Measurements from ENCODE around the gene VDAC1.

The VDAC1 gene

DNA sequence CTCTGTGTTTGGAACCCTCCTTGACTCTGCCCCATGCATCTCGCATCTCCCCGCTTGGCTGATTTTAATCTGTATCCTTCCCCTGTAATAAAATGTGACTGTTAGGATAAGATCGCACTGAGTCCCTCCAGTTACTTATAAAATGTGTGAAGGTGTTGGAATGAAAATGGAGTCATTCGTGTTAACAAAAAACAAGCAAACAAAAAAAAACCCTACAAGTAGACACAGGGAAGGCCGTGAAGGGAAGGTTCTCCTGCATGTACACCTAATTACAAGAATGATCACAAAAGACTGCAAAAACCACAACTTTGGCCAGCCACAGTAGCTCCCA, 14.2 kb upstream of the VDAC1 start:
- DNase-seq = no peak
- Histone ChIP-seq H3K9me3 (no peaks in the 10 kb centered on the region), H3K27me3 (no peaks in the 10 kb centered on the region), H3K36me3 (no peaks in the 10 kb centered on the region), H3K4me3 (ENCODE audit: low read depth, low read length) (no peak overlapping the region), H3K4me1 (peaks cover 6% of the 10 kb centered on the region)
- TF ChIP-seq, protein P1, sequence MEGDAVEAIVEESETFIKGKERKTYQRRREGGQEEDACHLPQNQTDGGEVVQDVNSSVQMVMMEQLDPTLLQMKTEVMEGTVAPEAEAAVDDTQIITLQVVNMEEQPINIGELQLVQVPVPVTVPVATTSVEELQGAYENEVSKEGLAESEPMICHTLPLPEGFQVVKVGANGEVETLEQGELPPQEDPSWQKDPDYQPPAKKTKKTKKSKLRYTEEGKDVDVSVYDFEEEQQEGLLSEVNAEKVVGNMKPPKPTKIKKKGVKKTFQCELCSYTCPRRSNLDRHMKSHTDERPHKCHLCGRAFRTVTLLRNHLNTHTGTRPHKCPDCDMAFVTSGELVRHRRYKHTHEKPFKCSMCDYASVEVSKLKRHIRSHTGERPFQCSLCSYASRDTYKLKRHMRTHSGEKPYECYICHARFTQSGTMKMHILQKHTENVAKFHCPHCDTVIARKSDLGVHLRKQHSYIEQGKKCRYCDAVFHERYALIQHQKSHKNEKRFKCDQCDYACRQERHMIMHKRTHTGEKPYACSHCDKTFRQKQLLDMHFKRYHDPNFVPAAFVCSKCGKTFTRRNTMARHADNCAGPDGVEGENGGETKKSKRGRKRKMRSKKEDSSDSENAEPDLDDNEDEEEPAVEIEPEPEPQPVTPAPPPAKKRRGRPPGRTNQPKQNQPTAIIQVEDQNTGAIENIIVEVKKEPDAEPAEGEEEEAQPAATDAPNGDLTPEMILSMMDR (IDR thresholded peaks at IDR 0.05; ENCODE audit: low read depth, low read length) = no peak

DNA sequence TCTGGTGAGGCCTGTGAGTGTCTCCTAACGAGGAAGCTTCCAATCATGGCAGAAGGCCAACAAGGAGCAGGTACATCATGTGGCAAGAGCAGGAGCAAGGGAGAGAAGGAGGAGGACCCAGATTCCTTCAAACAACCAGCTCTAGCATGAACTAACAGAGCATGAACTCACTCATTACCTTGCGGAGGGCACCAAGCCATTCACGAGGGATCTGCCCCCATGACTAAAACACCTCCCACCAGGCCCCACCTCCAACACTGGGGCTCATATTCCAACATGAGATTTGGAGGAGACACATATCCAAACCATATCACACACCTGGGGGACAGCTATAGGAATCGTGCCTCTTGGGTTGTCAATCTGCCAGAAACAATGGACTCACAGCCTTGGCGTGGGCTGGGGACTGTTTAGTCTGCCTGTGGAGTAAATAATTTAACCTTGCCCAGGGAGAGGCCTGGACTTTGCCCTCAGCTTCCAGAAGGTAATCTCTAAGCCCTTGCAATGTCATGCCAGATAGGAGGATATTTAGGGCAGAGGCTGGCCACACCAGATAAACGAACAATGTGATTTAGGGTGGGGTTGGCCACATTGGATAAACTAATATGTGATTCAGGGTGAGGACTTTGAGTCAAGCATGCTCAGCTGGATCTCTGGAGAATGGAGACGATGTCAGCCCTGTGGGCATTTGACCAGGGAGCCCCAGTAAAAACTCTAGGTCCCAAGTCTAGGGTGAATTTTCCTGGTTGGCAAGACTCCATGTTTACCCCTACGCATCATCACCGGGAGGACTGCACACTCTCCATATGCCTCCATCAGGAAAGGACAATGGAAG, 13.6 kb upstream of the VDAC1 start:
- H3K4me1 ChIP-seq = peaks cover 6% of the 10 kb centered on the region
- TF ChIP-seq, protein P1 (IDR thresholded peaks at IDR 0.05; ENCODE audit: low read depth, low read length) = no peak
- H3K9me3 ChIP-seq = no peaks in the 10 kb centered on the region
- DNase-seq = no peak
- no peak overlapping the region for H3K4me3 ChIP-seq (ENCODE audit: low read depth, low read length)
- no peaks in the 10 kb centered on the region for H3K27me3 ChIP-seq
- H3K36me3 ChIP-seq = no peaks in the 10 kb centered on the region

DNA sequence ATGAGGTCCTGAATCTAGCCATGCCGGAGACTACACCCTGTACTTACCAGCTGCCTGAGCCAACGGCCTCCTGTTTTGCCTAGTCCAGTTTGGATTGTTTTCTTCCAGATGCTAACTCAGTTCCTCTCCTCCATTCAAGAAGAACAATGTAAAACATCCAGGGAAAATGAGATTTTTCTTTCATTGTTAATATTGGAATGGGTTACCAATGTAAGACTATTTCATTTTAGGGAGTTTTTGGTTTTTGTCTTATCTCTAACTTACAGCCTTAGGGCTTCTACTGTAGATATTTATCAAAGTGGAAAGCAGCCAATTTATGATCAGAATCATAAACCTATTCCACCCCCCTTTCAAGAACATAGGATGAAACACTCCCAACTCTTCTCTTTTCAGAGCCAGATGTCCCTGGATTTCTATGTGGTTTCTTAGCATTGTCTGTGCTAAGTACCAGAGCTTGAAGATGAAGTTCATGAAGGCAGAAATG, 3.5 kb upstream of the VDAC1 start:
- H3K9me3 ChIP-seq = no peaks in the 10 kb centered on the region
- peaks cover 7% of the 10 kb centered on the region for H3K36me3 ChIP-seq
- H3K4me3 ChIP-seq (ENCODE audit: low read depth, low read length) = peak overlapping the region; percentile 33; the same call in 1 of the 2 replicates
- peaks cover 17% of the 10 kb centered on the region for H3K4me1 ChIP-seq
- TF ChIP-seq, protein P1 (IDR thresholded peaks at IDR 0.05; ENCODE audit: low read depth, low read length) = no peak
- DNase-seq = no peak
- no peaks in the 10 kb centered on the region for H3K27me3 ChIP-seq

DNA sequence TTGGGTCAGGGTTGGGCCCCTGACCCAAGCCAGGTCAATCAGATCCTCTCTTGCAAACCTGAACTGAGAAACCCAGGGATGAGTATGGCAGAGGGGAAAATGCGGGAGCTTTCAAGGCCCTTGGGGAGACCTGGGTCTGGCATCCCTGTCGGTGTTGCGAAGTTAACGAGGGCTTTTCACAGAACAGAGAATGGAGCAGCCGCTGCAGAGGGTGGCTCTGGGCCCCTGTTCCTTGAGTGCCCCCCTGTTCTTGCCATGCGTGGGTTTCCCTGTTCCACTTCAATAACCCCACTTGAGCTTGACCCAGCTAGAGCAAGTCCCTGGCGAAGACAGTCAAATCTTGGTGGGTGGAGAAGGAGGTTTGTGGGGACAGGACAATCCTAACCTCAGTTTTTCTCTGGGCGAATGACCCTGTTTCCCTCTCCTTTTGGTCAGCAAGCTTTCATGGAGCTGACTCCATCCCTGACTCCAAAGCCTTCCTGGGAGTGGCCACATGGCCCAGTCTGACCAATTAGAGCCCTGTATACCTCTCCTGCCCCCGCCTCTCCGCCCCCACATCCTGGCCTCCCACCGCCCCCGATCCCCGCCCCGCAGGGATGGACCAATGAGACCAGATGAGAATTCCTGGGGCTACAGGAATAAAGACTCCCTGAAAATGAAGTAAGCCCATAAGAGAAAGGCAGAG, 2.9 kb upstream of the VDAC1 start:
- H3K9me3 ChIP-seq = no peaks in the 10 kb centered on the region
- H3K4me3 ChIP-seq (ENCODE audit: low read depth, low read length) = peak overlapping the region; percentile 33; the same call in 1 of the 2 replicates
- H3K27me3 ChIP-seq = no peaks in the 10 kb centered on the region
- DNase-seq = peak; percentile 85
- TF ChIP-seq, protein P1 (IDR thresholded peaks at IDR 0.05; ENCODE audit: low read depth, low read length) = no peak
- H3K36me3 ChIP-seq = peaks cover 7% of the 10 kb centered on the region
- peaks cover 17% of the 10 kb centered on the region for H3K4me1 ChIP-seq

DNA sequence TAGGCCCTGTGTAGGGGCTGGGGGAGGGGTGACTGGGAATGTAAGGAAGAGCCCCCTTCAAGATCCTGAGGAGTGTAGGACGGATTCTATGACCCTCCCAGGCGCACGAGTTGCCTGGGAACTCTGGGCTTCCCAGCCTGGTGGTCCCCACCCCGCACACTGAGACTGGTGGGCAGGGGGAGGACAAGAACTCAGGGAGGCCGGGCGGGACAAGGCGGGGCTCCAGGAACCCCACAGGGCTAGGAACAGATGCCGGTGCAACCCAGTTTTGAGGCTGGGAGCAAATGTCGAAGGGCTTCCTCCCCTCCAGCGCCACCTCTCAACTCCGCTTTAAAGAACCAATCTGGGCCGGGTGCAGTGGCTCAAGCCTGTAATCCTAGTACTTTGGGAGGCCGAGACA, 1.3 kb upstream of the VDAC1 start:
- TF ChIP-seq, protein P1 (IDR thresholded peaks at IDR 0.05; ENCODE audit: low read depth, low read length) = no peak
- Histone ChIP-seq H3K27me3 (no peaks in the 10 kb centered on the region), H3K4me1 (peaks cover 22% of the 10 kb centered on the region), H3K36me3 (peaks cover 20% of the 10 kb centered on the region), H3K9me3 (no peaks in the 10 kb centered on the region), H3K4me3 (ENCODE audit: low read depth, low read length) (peak overlapping the region; percentile 97)
- no peak for DNase-seq
